Right atrium auricular region (tissue), 2 donors: ENCODE data around the gene AMOTL2. TPM values are rescaled to one million over a fixed set of nuclear protein-coding genes. Genes with fewer than 3 reads are reported as not detected.
A peak's percentile ranks its signal among the peaks of the same experiment; 100 is the strongest.

Source experiments
- DNase-seq: peaks from one replicate; pipeline ENCODE4 v3.0.0-alpha.2; 2019; ENCODE audit warnings: low spot score
- H3K27ac ChIP-seq, 2 donors: fragments of 200-600 bp; sonication (generic); 1 replicate in 1 of 2; 2 replicates in 1 of 2; pipeline ENCODE4 v1.5.1; 2016 to 2019
- H3K27me3 ChIP-seq, 2 donors: fragments of 200-600 bp; sonication (generic); one replicate each; pipeline versions ENCODE4 v1.5.1 to v1.6.0; 2017 to 2019
- H3K36me3 ChIP-seq: fragments of 200-600 bp; sonication (generic); one replicate; pipeline ENCODE4 v1.5.1; 2016
- H3K4me1 ChIP-seq, 2 donors: fragments of 200-600 bp; sonication (generic); one replicate each; pipeline versions ENCODE4 v1.5.1 to v1.6.0; 2017 to 2019
- H3K4me3 ChIP-seq, 2 donors: fragments of 200-600 bp; sonication (generic); 1 replicate in 1 of 2; 2 replicates in 1 of 2; pipeline ENCODE4 v1.5.1; 2017 to 2019; ENCODE audit warnings: mild to moderate bottlenecking in 1 of 2, moderate library complexity in 1 of 2
- H3K9me3 ChIP-seq, 2 donors: fragments of 200-600 bp; sonication (generic); one replicate each; pipeline ENCODE4 v1.5.1; 2019
- CTCF ChIP-seq, 2 donors: fragments of 200-600 bp; sonication (generic); IDR thresholded peaks; one replicate each; pipeline ENCODE4 v1.5.1; 2019; ENCODE audit warnings: antibody characterized with exemption in 2 of 2
- total RNA-seq, 2 donors: library from RNA; depleted of rRNA; stranded (reverse); fragments of >200 nt; gene quantifications; one replicate each; pipeline ENCODE4 v1.1.0, GENCODE V29; 2016

Gene AMOTL2
- total RNA-seq, 2 donors from 2014 or later = 62.3 to 119 TPM

- no peaks in the 10 kb centered on the region for H3K9me3 ChIP-seq
- peaks cover 0 to 93% of the 10 kb centered on the region in 2 donors for H3K4me1 ChIP-seq
- no peak for DNase-seq
- TF ChIP-seq CTCF (IDR thresholded peaks at IDR 0.05) = no peak
- peaks cover 78% of the 10 kb centered on the region for H3K36me3 ChIP-seq
- no peaks in the 10 kb centered on the region for H3K27me3 ChIP-seq
- peak overlapping the region; percentile 96 to 100 for H3K27ac ChIP-seq
- H3K4me3 ChIP-seq = no peak overlapping the region
These were observed 6.1 kb downstream of the AMOTL2 start for GRCh38 chr3:134367869-134368750.

GRCh38 chr3:134366928-134367811 is 7.1 kb downstream of the AMOTL2 start:
- DNase-seq = no peak
- Histone ChIP-seq H3K27ac (peak overlapping the region; percentile 96 to 100), H3K4me3 (no peak overlapping the region), H3K27me3 (no peaks in the 10 kb centered on the region), H3K36me3 (peaks cover 87% of the 10 kb centered on the region), H3K4me1 (peaks cover 0 to 100% of the 10 kb centered on the region in 2 donors), H3K9me3 (no peaks in the 10 kb centered on the region)
- TF ChIP-seq CTCF (IDR thresholded peaks at IDR 0.05) = no peak

GRCh38 chr3:134366221-134366927 is 7.9 kb downstream of the AMOTL2 start:
- no peak for TF ChIP-seq CTCF (IDR thresholded peaks at IDR 0.05)
- Histone ChIP-seq H3K27me3 (no peaks in the 10 kb centered on the region), H3K9me3 (no peaks in the 10 kb centered on the region), H3K27ac (peak overlapping the region; percentile 96 to 100), H3K4me1 (peaks cover 0 to 100% of the 10 kb centered on the region in 2 donors), H3K4me3 (no peak overlapping the region), H3K36me3 (peaks cover 94% of the 10 kb centered on the region)
- DNase-seq = no peak

- no peaks in the 10 kb centered on the region for H3K27me3 ChIP-seq
- TF ChIP-seq CTCF (IDR thresholded peaks at IDR 0.05) = no peak
- peaks cover 0 to 100% of the 10 kb centered on the region in 2 donors for H3K4me1 ChIP-seq
- DNase-seq = no peak
- H3K9me3 ChIP-seq = no peaks in the 10 kb centered on the region
- H3K36me3 ChIP-seq = peaks cover 94% of the 10 kb centered on the region
- H3K4me3 ChIP-seq = no peak overlapping the region
- H3K27ac ChIP-seq = peak overlapping the region; percentile 96 to 100
These were observed 8.5 kb downstream of the AMOTL2 start for GRCh38 chr3:134365766-134366065.

- Histone ChIP-seq H3K4me3 (peak overlapping the region in 1 of 2 donors; percentile 37), H3K27me3 (no peaks in the 10 kb centered on the region), H3K4me1 (peaks cover 0 to 100% of the 10 kb centered on the region in 2 donors), H3K9me3 (no peaks in the 10 kb centered on the region), H3K36me3 (peaks cover 94% of the 10 kb centered on the region), H3K27ac (peak overlapping the region; percentile 96 to 100)
- TF ChIP-seq CTCF (IDR thresholded peaks at IDR 0.05) = no peak
- DNase-seq = no peak
These were observed 9.1 kb downstream of the AMOTL2 start for GRCh38 chr3:134364936-134365765.
